ENCODE data around the gene CEBPA. TPM values are rescaled to one million over a fixed set of nuclear protein-coding genes. Genes with fewer than 3 reads are reported as not detected.

The CEBPA gene
- total and polyA plus RNA-seq, 2 experiments from 2014 or later, result 103 to 151 TPM

DNA sequence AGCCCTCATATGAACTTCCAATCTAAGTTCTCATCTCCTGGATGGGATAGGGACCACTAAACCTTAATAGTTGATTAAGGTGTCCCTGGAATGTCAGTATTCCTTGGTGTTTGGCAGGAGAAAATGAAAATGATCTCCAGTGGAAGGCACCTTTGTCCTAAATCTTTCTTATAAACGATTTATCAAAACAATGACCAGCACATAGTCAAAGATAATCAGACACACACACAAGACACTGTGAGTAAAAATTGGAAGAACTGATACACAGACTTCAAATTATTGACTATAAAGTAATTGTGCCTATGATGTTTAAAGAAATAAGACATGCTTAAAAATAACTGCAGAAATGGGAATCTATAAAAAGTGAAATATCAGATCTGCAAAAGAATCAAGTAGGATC, 13.7 kb downstream of the CEBPA start:
- H3K27me3 ChIP-seq, result no peaks in the 10 kb centered on the region
- H3K4me1 ChIP-seq (ENCODE audit: insufficient read depth), result peaks cover 49% of the 10 kb centered on the region
- no peak overlapping the region for H3K4me2 ChIP-seq
- H3K4me3 ChIP-seq, result no peak overlapping the region
- no peaks in the 10 kb centered on the region for H3K9me2 ChIP-seq (replicated peaks; ENCODE audit: insufficient read depth)
- no peaks in the 10 kb centered on the region for H4K20me1 ChIP-seq (ENCODE audit: insufficient read depth, poor library complexity, severe bottlenecking)
- no peak overlapping the region for H2AFZ ChIP-seq
- H3K27ac ChIP-seq, result peak overlapping the region; percentile 93
- no peak for DNase-seq (ENCODE audit: low spot score)
- no peaks in the 10 kb centered on the region for H3K79me2 ChIP-seq
- 86% methylated on average over 1 of the region's 1 CpG for WGBS (ENCODE audit: low lambda C conversion rate, missing lambda C conversion rate)
- H3K9me3 ChIP-seq (ENCODE audit: low read depth), result no peaks in the 10 kb centered on the region
- TF ChIP-seq CTCF (IDR thresholded peaks at IDR 0.05; ENCODE audit: poor library complexity), result no peak
- TF ChIP-seq EZH2 (IDR thresholded peaks at IDR 0.05; ENCODE audit: borderline replicate concordance), result no peak
- no peak for TF ChIP-seq EZH2phosphoT487 (IDR thresholded peaks at IDR 0.05; ENCODE audit: low read depth, severe bottlenecking, unreplicated experiment)
- no peaks in the 10 kb centered on the region for H3K36me3 ChIP-seq (replicated peaks; ENCODE audit: insufficient read depth, low read depth)

- Histone ChIP-seq H3K4me3 (no peak overlapping the region), H3K79me2 (no peaks in the 10 kb centered on the region), H3K9me3 (ENCODE audit: low read depth) (no peaks in the 10 kb centered on the region), H3K36me3 (replicated peaks; ENCODE audit: insufficient read depth, low read depth) (no peaks in the 10 kb centered on the region), H3K27me3 (no peaks in the 10 kb centered on the region), H2AFZ (no peak overlapping the region), H3K9me2 (replicated peaks; ENCODE audit: insufficient read depth) (no peaks in the 10 kb centered on the region), H3K4me2 (no peak overlapping the region), H4K20me1 (ENCODE audit: insufficient read depth, poor library complexity, severe bottlenecking) (no peaks in the 10 kb centered on the region), H3K4me1 (ENCODE audit: insufficient read depth) (peaks cover 44% of the 10 kb centered on the region), H3K27ac (peak overlapping the region; percentile 67)
- DNase-seq (ENCODE audit: low spot score), result no peak
- TF ChIP-seq CTCF (IDR thresholded peaks at IDR 0.05; ENCODE audit: poor library complexity) (no peak), EZH2phosphoT487 (IDR thresholded peaks at IDR 0.05; ENCODE audit: low read depth, severe bottlenecking, unreplicated experiment) (no peak), EZH2 (IDR thresholded peaks at IDR 0.05; ENCODE audit: borderline replicate concordance) (no peak)
Observed at GRCh38 chr19:33287927-33288326, 14.4 kb downstream of the CEBPA start.

DNA sequence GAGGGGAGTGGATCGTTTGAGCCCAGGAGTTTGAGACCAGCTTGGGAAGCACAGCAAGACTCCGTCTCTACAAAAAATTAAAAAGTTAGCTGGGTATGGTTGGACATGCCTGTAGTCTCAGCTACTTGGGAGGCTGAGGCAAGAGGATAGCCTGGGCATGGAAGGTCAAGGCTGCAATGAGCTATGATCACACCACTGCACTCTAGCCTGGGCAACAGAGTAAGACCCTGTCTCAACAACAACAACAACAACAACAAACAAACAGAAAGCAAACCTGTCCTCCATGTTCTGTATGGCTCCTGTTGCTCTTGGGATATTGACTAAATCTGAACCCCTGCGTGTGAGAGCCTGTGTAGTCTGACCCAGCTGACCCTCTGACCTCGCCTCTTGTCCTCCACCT, 14.9 kb downstream of the CEBPA start:
- H3K79me2 ChIP-seq, result no peaks in the 10 kb centered on the region
- peaks cover 41% of the 10 kb centered on the region for H3K4me1 ChIP-seq (ENCODE audit: insufficient read depth)
- no peak overlapping the region for H3K4me3 ChIP-seq
- no peaks in the 10 kb centered on the region for H3K9me3 ChIP-seq (ENCODE audit: low read depth)
- WGBS (ENCODE audit: low lambda C conversion rate, missing lambda C conversion rate), result 83% methylated on average over 4 of the region's 4 CpGs
- TF ChIP-seq EZH2 (IDR thresholded peaks at IDR 0.05; ENCODE audit: borderline replicate concordance) (no peak), EZH2phosphoT487 (IDR thresholded peaks at IDR 0.05; ENCODE audit: low read depth, severe bottlenecking, unreplicated experiment) (no peak), CTCF (IDR thresholded peaks at IDR 0.05; ENCODE audit: poor library complexity) (no peak)
- no peak overlapping the region for H3K4me2 ChIP-seq
- DNase-seq (ENCODE audit: low spot score), result no peak
- no peaks in the 10 kb centered on the region for H4K20me1 ChIP-seq (ENCODE audit: insufficient read depth, poor library complexity, severe bottlenecking)
- H3K9me2 ChIP-seq (replicated peaks; ENCODE audit: insufficient read depth), result no peaks in the 10 kb centered on the region
- no peaks in the 10 kb centered on the region for H3K27me3 ChIP-seq
- no peaks in the 10 kb centered on the region for H3K36me3 ChIP-seq (replicated peaks; ENCODE audit: insufficient read depth, low read depth)
- H3K27ac ChIP-seq, result peak overlapping the region; percentile 67
- H2AFZ ChIP-seq, result no peak overlapping the region

DNA sequence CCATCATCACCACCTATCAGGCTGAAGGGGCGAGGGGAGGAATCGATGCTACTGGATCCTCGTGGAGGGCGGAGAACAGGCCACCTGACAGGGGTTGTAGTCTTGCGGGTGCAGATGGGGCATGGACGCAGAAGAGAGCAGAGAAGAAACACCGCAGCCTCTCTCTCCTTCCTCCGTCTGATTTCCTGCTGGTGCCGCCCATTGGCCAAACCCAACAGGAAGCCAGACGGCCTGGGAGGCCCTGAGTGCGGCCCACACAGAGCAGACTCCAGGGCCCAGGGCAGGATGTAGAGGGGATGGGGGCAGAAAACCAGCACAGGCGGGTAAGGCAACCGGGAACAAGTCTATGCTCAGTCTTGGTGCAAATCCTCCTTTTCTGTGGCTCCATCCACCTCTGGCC, 15.4 kb downstream of the CEBPA start:
- H4K20me1 ChIP-seq (ENCODE audit: insufficient read depth, poor library complexity, severe bottlenecking), result no peaks in the 10 kb centered on the region
- H3K36me3 ChIP-seq (replicated peaks; ENCODE audit: insufficient read depth, low read depth), result no peaks in the 10 kb centered on the region
- WGBS (ENCODE audit: low lambda C conversion rate, missing lambda C conversion rate), result 95% methylated on average over 13 of the region's 13 CpGs
- H3K9me3 ChIP-seq (ENCODE audit: low read depth), result no peaks in the 10 kb centered on the region
- no peaks in the 10 kb centered on the region for H3K9me2 ChIP-seq (replicated peaks; ENCODE audit: insufficient read depth)
- no peak overlapping the region for H3K4me3 ChIP-seq
- no peak overlapping the region for H2AFZ ChIP-seq
- peak overlapping the region; percentile 67 for H3K27ac ChIP-seq
- no peaks in the 10 kb centered on the region for H3K27me3 ChIP-seq
- H3K4me1 ChIP-seq (ENCODE audit: insufficient read depth), result peaks cover 40% of the 10 kb centered on the region
- DNase-seq (ENCODE audit: low spot score), result no peak
- no peak overlapping the region for H3K4me2 ChIP-seq
- no peaks in the 10 kb centered on the region for H3K79me2 ChIP-seq
- no peak for TF ChIP-seq EZH2phosphoT487 (IDR thresholded peaks at IDR 0.05; ENCODE audit: low read depth, severe bottlenecking, unreplicated experiment)
- TF ChIP-seq CTCF (IDR thresholded peaks at IDR 0.05; ENCODE audit: poor library complexity), result no peak
- TF ChIP-seq EZH2 (IDR thresholded peaks at IDR 0.05; ENCODE audit: borderline replicate concordance), result no peak

Data from hepatocyte (in vitro differentiated cells).